ENCODE results near the gene LSM8. TPM values are rescaled to one million over a fixed set of nuclear protein-coding genes. Genes with fewer than 3 reads are reported as not detected.

Gene LSM8
- total and polyA plus RNA-seq, 2 donors (not counting 1 experiment from before 2014, with no cell fraction given), result 64.3 to 65.2 TPM

GRCh38 chr7:118214833-118215182, 30.8 kb downstream of the LSM8 start:
- H3K27ac Mint-ChIP-seq, result peak overlapping the region; percentile 89
- H3K27me3 Mint-ChIP-seq, result peaks cover 25% of the 10 kb centered on the region
- no peaks in the 10 kb centered on the region for H3K36me3 ChIP-seq (replicated peaks in 1 of 2; ENCODE audit: control extremely low read depth in 1 of 2, control insufficient read depth in 1 of 2, extremely low read depth in 1 of 2, insufficient read depth in 2 of 2, low read length in 1 of 2)
- peak overlapping the region; percentile 72 for H3K9ac ChIP-seq (ENCODE audit: low read length)
- H3K27ac ChIP-seq (ENCODE audit: low read length in 2 of 2), result no peak overlapping the region
- ATAC-seq (ENCODE audit: low read depth) (no peak), DNase-seq (no peak)
- POLR2A ChIA-PET, result no interaction called here
- no CpG with 5 or more reads among the region's 3 CpGs for WGBS (ENCODE audit: insufficient coverage)
- peak overlapping the region; percentile 88 for H2AFZ ChIP-seq (ENCODE audit: insufficient read depth, low read depth, low read length, poor library complexity, severe bottlenecking)
- H3K4me2 ChIP-seq (replicated peaks; ENCODE audit: low read depth, low read length, poor library complexity, severe bottlenecking), result peak overlapping the region; percentile 84
- H3K79me2 ChIP-seq (ENCODE audit: control insufficient read depth, insufficient read depth, low read length), result no peaks in the 10 kb centered on the region
- peaks cover 0 to 3% (median 0%) of the 10 kb centered on the region in 4 experiments for H3K27me3 ChIP-seq (replicated peaks in 1 of 4; ENCODE audit: control extremely low read depth in 1 of 4, control insufficient read depth in 3 of 4, insufficient read depth in 4 of 4, low read length in 3 of 4)
- CTCF ChIA-PET, result interaction anchor here (1.5 kb wide), 1 partner anchor 19 kb away, joined by 5 read pairs; no protein-coding TSS in a partner anchor
- peak overlapping the region in 4 of 5 experiments; percentile 41 to 75 (median 56) for H3K4me3 ChIP-seq (ENCODE audit: control extremely low read depth in 1 of 5, extremely low read depth in 1 of 5, insufficient read depth in 1 of 5, low read depth in 2 of 5, low read length in 4 of 5)
- peak overlapping the region; percentile 92 for H3K4me3 Mint-ChIP-seq
- no peaks in the 10 kb centered on the region for H3K9me3 Mint-ChIP-seq (ENCODE audit: insufficient read depth)
- peaks cover 16% of the 10 kb centered on the region for H3K4me1 Mint-ChIP-seq
- H4K20me1 ChIP-seq (ENCODE audit: control insufficient read depth, insufficient read depth, low read length, poor library complexity, severe bottlenecking), result no peaks in the 10 kb centered on the region
- intact Hi-C loops (cut with micrococcal nuclease), result loop anchor here (1.0 kb wide), 1 partner anchor 31 kb away; the partner anchor contains the start of gene LSM8
- H3K4me1 ChIP-seq (ENCODE audit: control insufficient read depth in 2 of 2, insufficient read depth in 2 of 2, low read length in 2 of 2), result peaks cover 5 to 12% of the 10 kb centered on the region in 2 donors
- H3K9me3 ChIP-seq (ENCODE audit: control extremely low read depth in 1 of 3, control insufficient read depth in 2 of 3, insufficient read depth in 1 of 3, low read length in 2 of 3), result no peaks in the 10 kb centered on the region
- no peak for TF ChIP-seq EZH2 (IDR thresholded peaks at IDR 0.05; ENCODE audit: borderline replicate concordance, insufficient read depth, low read depth, low read length, poor library complexity, severe bottlenecking)
- TF ChIP-seq CTCF (IDR thresholded peaks at IDR 0.05), result no peak

DNA sequence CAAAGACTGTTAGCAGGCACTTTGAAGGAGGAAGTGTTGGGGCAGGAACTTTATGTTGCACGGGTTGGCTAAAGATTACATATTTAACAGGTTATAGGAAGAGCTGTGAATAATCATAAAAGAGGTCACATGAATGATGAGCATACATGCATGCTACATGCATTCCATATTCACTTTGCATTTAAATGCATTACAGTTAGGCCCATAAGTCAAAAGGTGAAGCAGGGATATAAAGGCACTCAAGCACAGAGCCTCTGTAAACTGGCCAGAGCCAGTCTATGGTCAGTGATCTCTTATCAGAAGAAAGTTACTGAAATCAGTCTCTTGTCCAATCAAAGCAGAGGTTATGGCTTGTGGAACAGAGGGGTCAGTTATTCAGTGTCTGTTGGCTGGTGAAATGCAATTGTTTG, 33.3 kb downstream of the LSM8 start:
- Mint-ChIP-seq H3K27ac (no peak overlapping the region), H3K4me1 (peaks cover 16% of the 10 kb centered on the region), H3K9me3 (ENCODE audit: insufficient read depth) (no peaks in the 10 kb centered on the region), H3K27me3 (peaks cover 21% of the 10 kb centered on the region), H3K4me3 (no peak overlapping the region)
- H2AFZ ChIP-seq (ENCODE audit: insufficient read depth, low read depth, low read length, poor library complexity, severe bottlenecking), result no peak overlapping the region
- TF ChIP-seq EZH2 (IDR thresholded peaks at IDR 0.05; ENCODE audit: borderline replicate concordance, insufficient read depth, low read depth, low read length, poor library complexity, severe bottlenecking), result no peak
- no peak for TF ChIP-seq CTCF (IDR thresholded peaks at IDR 0.05)
- H3K27ac ChIP-seq (ENCODE audit: low read length in 2 of 2), result no peak overlapping the region
- H4K20me1 ChIP-seq (ENCODE audit: control insufficient read depth, insufficient read depth, low read length, poor library complexity, severe bottlenecking), result no peaks in the 10 kb centered on the region
- no peak overlapping the region for H3K4me3 ChIP-seq (ENCODE audit: control extremely low read depth in 1 of 5, extremely low read depth in 1 of 5, insufficient read depth in 1 of 5, low read depth in 2 of 5, low read length in 4 of 5)
- H3K4me1 ChIP-seq (ENCODE audit: control insufficient read depth in 2 of 2, insufficient read depth in 2 of 2, low read length in 2 of 2), result peaks cover 5 to 12% of the 10 kb centered on the region in 2 donors
- CTCF ChIA-PET, result no interaction called here
- no peak overlapping the region for H3K4me2 ChIP-seq (replicated peaks; ENCODE audit: low read depth, low read length, poor library complexity, severe bottlenecking)
- WGBS (ENCODE audit: insufficient coverage), result no CpG with 5 or more reads among the region's 1 CpG
- H3K9me3 ChIP-seq (ENCODE audit: control extremely low read depth in 1 of 3, control insufficient read depth in 2 of 3, insufficient read depth in 1 of 3, low read length in 2 of 3), result no peaks in the 10 kb centered on the region
- DNase-seq (no peak), ATAC-seq (ENCODE audit: low read depth) (no peak)
- no peak overlapping the region for H3K9ac ChIP-seq (ENCODE audit: low read length)
- intact Hi-C loops (cut with micrococcal nuclease), result no loop called here
- H3K79me2 ChIP-seq (ENCODE audit: control insufficient read depth, insufficient read depth, low read length), result no peaks in the 10 kb centered on the region
- H3K27me3 ChIP-seq (replicated peaks in 1 of 4; ENCODE audit: control extremely low read depth in 1 of 4, control insufficient read depth in 3 of 4, insufficient read depth in 4 of 4, low read length in 3 of 4), result no peaks in the 10 kb centered on the region
- no peaks in the 10 kb centered on the region for H3K36me3 ChIP-seq (replicated peaks in 1 of 2; ENCODE audit: control extremely low read depth in 1 of 2, control insufficient read depth in 1 of 2, extremely low read depth in 1 of 2, insufficient read depth in 2 of 2, low read length in 1 of 2)
- POLR2A ChIA-PET, result no interaction called here
